Glomerular visceral epithelial cell (primary cell): ENCODE results near the gene RIT2.

Experiments
- DNase-seq: peaks from one replicate; pipeline ENCODE4 v3.0.0-alpha.2; 2016; ENCODE audit errors: extremely low spot score

RIT2 gene

GRCh38 chr18:42929857-42930256 is 185.6 kb downstream of the RIT2 start:
- DNase-seq: no peak

GRCh38 chr18:42929181-42929580 is 186.3 kb downstream of the RIT2 start:
- DNase-seq: no peak

- DNase-seq: no peak
Measured at GRCh38 chr18:42925036-42925435, 190.4 kb downstream of the RIT2 start.

DNA sequence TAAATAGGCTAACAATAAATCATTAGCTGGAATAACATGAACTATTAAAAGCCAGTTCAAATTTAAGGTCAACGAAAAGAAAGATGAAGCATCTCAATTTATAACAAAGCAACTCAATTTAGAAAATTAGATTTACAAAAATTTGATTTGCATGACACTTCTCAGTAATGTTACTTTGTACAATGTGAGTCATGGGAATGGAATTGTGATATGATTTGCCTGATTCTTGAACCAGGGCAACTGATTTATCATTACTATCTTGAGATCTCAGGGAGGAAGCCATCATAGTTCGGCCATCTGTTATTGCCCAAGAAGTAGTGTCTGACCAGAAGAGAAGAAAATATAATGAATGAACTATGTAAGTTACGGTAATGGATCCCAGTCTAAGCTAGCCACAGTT is 193.1 kb downstream of the RIT2 start:
- no peak for DNase-seq

- DNase-seq: no peak
Measured at GRCh38 chr18:42921226-42921737, 194.2 kb downstream of the RIT2 start.

GRCh38 chr18:42920621-42921020 is 194.9 kb downstream of the RIT2 start:
- DNase-seq: no peak

DNA sequence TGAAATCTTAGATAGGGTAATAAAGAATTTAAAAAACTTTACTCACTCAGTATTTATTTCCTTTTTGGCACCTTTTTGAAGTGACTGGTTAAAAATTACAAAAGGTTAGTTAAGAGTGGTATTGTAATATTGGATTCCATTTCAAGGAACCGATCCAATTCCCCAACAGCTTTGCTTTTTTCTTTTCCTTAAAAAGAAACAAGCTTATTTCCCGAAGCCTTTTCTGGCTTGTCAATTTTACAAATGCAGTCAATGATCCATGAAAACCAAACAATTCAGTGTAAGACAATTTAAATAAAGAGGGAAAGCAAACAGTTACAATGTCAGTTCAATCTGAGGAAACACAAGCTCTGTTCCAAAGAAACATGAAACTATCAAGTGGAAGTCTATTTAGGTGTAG is 200.2 kb downstream of the RIT2 start:
- no peak for DNase-seq

DNA sequence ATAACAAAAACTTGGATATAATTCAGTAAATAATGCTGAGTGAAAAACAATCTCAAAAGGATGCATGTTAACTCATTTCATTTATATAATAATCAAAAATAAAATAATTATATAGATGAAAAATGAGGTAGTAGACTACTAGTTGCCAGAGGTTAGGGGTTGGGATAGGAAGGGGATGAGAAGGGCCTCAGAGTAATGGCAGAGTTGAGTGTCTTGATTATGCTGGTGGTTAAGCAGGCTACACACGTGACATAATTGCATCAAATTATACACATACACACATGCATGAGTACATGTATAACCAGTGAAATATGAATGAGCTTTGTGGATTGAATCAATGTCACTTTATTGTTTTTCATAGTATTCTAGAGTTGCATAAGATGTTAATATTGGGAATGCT is 201.0 kb downstream of the RIT2 start:
- DNase-seq: no peak

DNA sequence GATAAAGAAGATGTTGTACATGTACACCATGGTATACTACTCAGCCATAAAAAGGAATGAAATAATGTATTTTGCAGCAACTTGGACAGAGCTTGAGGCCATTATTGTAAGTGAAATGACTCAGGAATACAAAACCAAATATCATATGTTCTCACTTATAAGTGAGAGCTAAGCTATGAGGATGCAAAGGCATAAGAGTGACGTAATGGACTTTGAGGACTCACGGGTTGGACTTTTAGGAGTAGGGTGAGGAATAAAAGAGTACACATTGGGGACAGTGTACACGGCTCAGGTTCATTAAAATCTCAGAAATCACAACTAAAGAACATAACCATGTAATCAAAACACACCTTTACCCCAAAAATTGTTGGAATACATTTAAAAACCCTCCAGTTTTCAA is 206.4 kb downstream of the RIT2 start:
- DNase-seq: no peak

- no peak for DNase-seq
Measured at GRCh38 chr18:42906761-42907160, 208.7 kb downstream of the RIT2 start.

DNA sequence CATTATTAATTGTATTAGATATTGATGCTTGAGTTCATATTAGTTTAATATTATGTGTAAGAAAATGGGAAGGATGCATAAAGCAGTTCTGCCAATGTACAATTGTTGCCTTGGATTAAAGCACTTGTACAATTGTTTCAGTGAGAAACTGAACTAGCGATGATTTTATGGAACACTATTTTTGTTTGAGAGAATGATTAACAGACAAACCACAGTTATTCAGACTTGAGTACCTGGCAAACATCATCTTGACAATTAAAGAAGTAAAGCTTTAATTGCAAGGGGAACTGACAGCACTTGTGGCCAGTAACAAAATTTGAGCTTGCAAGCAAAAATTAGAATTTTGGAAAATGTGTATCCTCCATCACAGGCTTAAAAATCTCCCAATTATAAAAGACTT is 214.3 kb downstream of the RIT2 start:
- no peak for DNase-seq

DNA sequence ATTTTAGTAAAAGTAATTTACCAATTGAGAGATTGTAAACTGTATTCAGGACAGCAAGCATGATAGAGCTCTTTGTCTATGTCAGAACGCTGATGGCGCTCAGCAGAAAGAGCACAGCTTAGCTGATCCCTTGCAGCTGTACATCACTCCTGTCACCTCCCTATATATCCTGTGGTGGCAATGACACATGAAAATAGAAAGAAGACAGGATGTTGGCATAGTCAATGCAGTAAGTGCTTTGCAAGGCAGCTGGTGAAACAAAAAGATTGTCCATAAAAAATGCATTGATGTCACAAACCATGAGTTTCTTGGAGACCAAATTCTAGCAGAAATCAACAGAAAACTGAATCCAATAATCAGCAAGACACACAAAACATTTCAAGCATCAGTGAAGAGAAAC is 221.5 kb downstream of the RIT2 start:
- DNase-seq: no peak

GRCh38 chr18:42892181-42892580 is 223.3 kb downstream of the RIT2 start:
- DNase-seq: no peak

DNA sequence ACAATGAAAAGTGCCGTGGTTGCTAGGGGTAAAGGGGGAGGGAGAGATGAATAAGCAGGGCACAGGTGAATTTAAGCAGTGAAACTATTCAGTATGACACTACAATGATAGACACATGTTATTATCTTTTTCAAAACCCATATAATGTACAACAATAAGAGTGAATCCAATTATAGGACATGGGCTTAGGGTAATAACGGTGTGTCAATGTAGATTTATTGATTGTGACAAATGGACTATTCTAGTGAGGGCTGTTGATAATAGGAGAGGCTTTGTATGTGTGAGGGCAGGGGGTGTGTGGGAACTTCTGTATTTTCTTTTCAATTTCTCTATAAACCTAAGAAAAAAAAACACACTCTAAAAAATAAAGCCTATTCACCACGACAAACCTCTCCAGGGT is 223.8 kb downstream of the RIT2 start:
- no peak for DNase-seq

DNA sequence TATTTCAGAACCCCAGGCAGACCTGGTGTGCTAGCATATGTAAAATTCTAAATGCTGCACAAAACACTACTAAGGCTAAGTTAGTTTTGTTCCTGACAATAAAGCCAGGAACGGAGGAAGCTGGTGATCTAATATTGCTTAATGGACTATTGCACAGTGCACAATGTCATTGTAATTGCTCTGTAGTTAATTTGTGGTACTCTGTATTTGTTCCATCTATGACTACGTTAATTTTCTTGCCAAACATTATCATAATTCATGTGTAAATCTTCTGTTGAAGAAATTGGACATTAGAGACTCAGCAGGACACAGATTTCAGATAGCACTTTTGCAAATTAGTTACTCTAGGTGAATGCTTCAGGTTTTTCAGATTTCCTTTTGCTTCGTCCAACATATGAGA is 232.3 kb downstream of the RIT2 start:
- no peak for DNase-seq

DNA sequence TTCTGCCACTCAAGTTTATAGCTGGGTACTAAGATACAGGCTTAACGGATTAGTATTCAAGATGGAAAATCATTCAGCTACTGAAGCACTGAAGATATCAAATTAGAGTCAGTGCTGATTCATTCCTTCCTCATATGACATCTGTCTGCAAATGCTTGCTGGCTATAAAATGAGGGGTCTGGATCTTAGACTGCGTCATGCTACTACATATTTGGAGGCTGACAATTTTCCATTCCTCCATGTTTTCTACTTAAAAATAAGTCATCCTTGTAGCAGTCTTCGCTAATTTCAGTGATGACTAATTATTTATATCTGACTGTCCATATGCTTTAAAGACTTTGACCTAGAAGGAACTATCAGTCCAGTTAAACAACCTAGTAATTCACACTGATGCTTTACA is 233.4 kb downstream of the RIT2 start:
- DNase-seq: no peak

- DNase-seq: no peak
Measured at GRCh38 chr18:42872838-42873237, 242.6 kb downstream of the RIT2 start.

DNA sequence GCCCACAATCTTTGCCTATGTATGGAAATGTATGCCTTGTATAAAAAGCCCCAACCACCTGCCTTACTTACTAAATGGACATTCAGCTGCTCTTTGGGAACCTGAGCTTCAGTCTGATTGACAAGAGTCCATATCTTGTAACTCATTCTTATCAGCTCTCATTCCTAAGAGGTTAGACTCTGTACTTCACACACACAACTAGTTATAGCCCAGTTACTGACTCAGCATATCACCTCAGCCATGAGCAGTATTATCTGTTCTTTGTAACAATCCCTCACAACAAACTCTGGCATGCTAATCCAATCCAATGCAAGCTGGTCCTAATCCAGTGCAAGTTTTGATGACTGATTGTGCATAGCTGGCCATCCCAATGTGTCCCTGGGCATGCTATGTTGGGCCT is 250.6 kb downstream of the RIT2 start:
- DNase-seq: no peak

- no peak for DNase-seq
Measured at GRCh38 chr18:42861271-42861670, 254.2 kb downstream of the RIT2 start.

DNA sequence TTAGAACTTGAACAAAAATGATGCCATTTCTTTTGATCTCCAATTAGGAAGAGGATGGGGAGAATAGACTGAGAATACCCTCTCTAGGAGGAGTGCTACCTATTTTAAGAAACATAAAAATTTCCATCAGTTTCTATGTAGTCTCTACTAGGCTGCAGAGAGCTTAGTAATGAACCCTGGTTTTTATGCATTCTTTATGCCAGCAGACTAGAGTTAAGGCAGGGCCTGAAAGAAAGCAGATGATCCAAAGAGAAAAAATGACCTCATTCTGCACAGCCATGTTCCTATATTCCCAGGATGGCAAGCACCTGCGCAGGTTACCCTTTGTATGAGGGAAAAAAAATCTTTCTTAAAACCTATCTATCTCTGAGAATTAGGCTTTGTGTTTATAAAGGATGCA is 254.9 kb downstream of the RIT2 start:
- no peak for DNase-seq

DNA sequence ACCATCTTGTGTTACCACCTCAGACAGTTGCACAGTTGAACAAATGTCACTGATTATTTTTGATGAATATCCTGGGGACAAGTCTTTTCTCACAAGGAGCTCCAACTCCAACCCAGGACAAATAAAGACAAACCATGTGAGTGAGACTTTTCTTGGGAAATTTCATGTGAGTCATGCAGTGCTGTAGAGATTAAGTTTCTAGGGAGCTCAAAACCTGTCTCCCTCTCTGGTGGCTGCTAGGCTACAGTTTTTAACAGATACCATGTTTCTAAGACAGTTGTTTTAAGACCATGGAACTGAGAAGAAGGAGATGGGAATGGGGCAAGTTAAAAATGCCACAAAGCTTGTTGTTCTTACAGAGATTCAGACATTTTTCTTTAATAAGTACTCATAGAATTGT is 255.5 kb downstream of the RIT2 start:
- no peak for DNase-seq

- no peak for DNase-seq
Measured at GRCh38 chr18:42854558-42854957, 260.9 kb downstream of the RIT2 start.

DNA sequence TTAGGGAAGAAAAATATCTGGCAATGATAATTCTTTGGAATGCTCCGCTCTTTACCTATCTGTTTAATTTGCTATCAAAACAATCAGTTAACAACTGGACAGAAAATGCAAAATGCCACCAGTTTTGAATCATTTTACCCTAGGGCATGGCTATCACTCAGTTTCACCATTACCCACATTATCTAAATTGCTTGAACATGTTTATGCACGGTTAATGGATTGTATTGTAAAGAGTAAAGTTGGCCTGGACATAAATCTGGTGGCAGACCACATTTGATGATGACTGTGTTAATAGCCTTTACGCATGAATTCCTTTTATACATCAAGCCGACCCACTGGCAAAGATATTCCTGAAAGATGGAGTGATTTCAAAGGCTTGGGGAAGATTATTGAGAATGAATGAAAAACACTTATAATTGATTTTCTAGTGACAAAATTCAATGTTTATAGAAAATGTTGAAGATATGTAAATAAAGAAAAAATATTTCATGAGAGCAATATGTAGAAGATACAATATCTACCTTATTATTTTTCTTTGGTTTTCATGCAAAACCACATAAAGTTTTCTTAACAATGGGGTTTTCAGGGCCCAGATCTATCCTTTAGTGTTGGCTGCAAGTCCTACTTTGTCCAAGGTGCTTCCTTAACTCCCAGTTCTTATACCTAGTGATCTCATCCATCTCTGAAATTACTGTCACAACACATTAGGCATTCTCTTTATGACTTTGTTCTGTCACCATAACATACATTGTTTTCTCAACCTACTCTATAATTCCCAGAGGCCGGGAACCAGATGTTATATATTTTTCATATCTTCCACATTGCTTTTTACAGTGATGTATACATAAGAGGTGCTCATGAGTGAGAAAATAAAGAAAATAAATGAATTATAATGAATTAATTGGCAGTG is 265.1 kb downstream of the RIT2 start:
- DNase-seq: peak; percentile 5

DNA sequence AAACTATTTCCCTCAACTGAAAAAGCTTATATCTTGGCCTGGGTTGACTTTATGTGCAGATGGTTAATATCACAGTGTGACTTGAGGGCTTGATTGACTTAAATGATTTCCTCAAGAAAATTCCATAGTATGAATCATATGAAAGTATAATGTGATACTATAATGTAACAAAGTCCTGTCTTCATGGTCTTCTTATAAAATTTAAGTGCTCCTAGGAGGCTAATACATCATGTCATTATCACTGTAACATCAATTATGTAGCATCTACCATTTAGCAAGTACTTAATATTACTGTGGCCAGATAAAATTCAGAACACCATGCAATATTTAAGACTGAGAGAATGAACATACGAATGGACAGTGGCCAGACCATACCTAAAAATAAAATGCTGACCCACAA is 276.1 kb downstream of the RIT2 start:
- no peak for DNase-seq
